ENCODE measurements around the gene OR2T33.

- TF ChIP-seq CTCF (IDR thresholded peaks at IDR 0.05) (no peak), EP300 (IDR thresholded peaks at IDR 0.05) (no peak)
These were observed 38.3 kb downstream of the OR2T33 start for GRCh38 chr1:248239478-248239877.
